GM18861 (cell line): ENCODE results near the gene RUNX1.

ENCODE experiments used
- ATAC-seq: cut with Tn5 transposase; IDR thresholded peaks from one replicate; pipeline ENCODE4 v1.9.1; 2021; ENCODE audit not compliant: unreplicated experiment

RUNX1 gene

DNA sequence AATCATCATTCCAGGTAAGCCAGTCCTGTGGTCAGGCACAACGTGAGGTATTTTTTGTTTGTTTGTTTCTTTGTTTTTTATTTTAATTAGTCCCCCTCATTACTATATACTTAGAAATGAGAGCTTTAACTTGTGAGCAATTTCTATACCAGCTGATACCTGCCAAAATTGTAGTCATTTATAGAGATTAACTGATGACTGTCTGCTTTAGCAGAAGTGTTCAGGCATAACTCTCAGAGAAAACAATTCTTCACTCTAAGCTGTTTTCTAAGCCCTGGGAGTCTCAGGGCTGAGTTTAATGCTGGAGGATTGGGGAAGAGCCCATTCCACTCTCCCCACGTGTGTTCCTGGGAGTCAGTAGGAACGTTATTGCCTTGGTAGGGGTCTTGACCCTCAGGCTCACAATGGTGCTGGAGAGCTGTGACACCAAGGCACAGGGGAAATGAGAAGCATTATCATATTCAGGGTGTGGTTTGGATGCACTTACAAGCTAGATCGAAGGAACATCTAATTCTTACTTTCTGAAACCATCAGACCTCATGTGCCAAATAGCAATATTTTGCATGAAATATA, 212.1 kb downstream of the RUNX1 start:
- no peak for ATAC-seq

DNA sequence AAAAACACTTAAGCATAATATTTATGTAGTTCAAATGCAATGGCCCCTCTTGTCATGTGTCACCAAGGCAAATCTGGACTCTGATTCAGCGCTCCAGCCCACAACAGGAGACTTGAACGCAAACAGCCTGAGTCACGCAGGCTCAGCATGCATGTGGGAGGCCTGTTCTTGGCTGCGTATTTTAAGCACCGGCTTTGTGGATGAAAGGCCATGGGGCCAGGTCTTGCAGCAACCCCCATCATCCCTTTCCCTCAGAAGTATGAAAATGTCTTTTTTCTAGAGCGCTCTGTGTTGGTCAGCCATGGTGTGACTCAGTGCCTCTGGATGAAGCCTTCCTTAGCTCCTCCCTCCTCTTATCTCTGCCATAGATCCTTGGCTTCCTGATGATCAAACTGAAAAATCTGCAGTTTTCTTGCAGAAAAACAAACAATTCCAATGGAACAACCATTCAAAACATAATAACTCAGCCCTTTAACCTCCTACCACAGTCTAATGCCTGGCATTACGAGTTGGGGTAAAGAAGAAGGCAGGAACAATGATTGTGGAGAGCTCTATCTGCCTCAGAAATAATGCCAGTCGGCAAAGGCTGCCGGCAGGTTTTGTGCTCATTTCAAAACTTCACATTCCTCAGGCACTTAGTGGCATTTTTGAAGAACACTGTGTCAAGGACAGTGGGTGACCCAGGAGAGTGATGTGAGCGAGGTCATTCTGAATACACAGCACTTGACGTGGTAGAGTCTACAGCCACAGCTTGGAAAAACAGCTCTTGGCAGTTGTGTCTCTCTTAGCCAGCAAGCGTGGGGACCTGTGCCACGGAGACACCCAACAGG, 212.8 kb downstream of the RUNX1 start:
- ATAC-seq, result no peak

DNA sequence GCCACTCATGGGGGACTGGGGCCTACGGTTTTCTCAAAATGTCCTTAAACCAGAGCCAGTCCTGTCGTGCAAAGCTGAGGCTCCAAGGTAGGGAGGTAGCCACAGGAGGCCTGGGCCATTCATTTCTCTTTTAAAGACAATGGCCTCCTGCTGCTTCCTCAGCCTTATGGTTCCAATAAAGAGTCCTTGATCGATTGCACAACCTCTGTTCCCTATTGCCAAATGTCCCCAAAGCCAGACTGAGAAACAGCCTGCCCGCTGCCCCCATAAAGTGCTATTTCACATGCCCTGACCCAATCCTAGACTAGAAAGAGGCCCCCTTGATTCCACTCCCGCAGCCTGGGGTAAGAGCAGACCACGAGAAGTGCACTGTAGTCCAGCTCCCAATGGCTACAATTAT, 213.6 kb downstream of the RUNX1 start:
- ATAC-seq, result no peak

DNA sequence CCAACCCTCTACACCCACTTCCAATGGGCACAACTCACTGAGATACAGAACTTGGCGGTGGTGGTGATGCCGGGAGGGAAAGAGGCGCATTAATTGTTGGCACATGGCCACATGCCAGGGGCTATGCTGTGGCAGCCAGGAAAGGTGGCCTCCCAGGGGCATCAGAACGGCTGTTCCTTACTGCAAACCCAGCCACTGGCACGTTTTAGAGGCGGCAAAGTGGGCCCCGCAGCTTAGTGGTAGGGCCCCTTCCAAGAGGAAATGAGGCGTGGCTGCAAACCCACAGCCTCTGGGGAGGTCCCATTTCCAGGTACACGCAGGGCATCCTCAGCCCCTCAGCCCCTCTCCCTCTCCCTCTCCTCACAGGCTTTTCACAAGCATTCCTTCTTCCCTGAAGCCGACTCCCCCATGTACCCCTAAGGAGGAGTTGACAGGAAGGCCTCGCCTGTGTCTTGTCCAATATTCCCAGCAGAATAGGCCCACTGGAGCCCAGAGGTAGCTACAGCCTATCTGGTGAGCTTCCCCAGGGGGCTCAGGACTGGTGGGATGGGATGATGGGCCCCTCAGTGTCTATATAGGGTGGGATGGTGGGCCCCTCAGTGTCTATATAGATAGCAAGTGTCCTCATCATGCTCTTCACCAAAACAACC, 214.1 kb downstream of the RUNX1 start:
- ATAC-seq, result no peak

DNA sequence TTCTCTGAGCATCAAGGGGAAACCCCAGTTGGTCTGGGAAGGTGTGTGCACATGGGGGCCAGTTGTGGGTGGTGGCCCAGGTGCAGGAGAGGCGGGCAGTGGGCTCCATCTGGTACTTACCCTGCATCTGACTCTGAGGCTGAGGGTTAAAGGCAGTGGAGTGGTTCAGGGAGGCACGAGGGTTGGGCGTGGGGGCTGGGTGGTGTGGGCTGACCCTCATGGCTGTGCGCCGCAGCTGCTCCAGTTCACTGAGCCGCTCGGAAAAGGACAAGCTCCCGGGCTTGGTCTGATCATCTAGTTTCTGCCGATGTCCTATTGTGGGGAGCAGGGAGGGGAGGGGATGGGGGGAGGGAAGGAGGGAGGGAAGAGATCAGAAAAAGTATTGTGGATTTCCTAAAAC, 214.8 kb downstream of the RUNX1 start:
- ATAC-seq, result no peak

DNA sequence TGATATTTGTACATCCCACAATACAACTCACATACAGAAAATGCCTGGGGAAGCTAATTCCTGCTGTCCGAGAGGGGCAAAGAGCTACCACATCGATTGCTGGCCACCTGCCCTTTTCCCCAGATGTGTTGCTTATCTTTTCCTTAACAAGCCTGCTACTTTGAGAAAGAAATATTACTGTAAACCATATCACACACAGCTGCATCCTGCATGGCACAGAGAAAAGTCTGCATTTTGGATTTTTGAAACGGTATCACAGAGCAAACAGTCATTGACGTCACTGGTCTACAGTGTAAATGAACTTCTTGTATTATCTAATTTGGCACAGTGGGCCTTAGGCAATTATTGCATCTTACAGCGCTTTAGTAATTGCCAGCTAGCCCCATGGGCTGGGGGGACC, 215.6 kb downstream of the RUNX1 start:
- no peak for ATAC-seq

DNA sequence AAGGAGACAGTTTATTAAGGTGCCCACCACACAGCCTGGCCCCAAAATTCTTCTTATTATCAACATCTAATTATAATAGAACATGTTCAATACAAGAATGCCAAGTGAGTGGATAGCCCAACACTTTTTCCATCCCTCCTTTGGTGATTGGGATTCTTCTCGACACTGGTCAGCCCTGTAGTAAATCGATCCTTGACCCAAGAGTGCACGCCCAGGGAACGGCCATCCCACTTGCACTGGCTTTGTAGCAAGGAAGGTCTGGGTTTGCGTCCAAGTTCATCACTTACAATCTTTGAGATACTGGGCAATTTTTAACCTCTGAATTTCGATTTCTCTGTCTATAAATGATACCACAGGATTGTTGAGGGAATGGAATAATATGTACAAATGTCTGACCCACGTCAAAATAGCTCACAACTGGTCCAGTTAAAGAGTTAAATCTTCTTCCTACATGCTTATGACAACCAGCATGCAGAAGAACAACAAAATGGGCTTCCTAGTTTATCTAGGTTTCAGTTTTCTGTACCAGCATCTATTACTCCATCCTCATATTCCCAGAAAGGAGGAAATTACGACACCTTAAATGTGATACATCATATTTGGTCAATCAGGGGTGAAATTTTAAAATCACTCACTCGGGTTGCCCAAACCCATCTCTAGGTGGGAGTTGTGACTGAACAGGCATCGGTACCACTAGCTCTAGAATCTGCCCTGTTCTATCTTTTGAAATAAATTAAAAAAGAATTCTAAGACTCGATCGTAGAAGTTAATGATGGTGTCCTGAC, 218.5 kb downstream of the RUNX1 start:
- ATAC-seq, result no peak

DNA sequence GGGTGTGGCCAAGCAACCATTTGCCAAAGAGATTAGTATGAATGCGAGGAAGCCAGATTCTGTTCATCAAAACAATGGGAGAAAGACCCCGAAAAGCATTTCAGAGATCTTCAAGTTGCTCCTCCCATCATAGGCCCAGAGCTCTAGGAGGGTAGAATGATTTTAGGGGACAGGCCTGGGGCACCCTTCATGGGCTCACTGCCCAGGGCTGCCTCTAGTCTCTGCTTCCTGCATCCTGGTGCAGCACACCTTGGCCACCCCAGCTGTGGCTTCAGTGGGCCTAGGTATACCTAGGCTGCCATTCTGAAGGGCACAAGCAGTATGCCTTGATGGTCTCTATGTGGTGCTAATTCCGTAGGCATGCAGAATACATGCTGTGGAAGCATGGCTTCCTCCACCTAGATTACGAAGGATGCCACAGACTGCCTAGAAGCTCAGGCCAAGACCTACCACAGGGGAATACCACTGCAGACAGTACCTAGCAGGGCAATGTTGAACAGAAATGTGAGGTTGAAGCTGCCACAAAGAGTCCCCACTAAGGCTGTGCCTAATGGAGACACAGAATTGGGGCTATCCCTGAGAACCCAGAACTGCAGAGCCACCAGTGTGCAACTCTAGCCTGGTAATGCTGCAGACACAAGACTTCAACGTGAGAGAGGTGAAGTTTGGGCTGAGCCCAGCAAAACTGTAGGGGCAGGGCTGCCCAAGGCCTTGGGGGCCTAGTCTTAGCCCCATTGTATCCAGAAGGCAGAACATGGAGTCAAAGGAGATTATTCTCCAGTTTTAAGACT, 221.5 kb downstream of the RUNX1 start:
- ATAC-seq, result no peak

DNA sequence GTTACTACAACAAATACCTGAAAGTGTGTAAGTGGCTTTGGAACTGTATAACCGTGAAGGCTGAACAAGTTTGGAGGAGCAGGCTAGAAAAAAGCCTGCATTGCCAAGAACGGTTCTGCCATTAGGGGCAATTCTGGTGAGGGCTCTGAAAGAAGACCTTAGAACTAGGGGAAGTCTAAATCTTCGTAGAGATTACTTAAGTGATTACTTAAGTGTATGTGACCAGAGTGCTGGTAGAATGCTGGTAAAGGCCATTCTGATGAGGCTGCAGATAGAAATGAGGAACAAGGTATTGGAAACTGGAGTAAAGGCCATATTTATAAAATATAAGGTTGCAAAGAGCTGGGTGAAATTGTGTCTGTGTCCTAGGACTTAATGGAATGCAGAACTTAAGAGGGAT, 222.3 kb downstream of the RUNX1 start:
- ATAC-seq, result no peak

DNA sequence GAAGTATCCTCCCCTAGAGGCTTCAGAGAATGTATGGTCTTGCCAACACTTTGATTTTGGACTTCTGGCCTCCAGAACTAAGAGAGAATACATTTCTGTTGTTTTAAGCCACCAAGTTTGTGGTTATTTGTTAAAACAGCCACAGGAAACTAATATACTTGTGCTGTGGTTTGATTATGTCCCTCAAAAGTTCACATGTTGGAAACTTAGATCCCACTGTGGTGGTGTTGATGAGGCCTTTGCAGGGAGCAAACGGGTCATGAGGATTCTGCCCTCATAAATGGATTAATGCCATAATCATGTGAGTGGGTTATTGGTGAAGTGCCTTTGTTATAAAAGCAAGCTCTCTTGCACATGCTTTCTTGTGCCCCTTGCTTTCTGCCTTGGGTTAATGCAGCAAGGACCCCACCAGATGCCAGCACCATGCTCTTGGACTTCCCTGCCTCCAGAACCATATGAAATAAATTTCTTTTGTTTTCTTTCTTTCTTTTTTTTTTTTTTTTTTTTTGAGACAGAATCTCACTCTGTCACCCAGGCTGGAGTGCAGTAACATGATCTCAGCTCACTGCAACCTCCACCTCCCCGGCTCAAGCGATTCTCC, 223.1 kb downstream of the RUNX1 start:
- no peak for ATAC-seq

DNA sequence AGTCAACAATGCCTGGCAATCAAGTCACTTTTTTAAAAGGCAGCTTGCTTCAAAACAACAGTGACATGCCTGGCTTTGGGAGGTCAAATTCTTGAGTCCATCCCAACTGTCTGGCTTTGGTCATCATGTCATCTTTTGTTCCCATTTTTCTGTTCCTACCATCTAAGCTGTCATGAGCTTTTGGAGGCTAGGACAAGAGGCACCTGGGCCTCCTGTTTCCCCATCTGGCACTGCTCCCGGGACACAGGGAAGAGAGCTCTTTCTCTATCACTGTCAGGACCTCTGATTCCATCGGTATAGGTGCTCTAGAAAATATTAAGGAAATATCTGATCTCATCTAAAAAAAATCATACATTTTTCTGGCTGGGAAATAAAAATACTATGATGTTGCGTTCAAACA, 224.0 kb downstream of the RUNX1 start:
- no peak for ATAC-seq

DNA sequence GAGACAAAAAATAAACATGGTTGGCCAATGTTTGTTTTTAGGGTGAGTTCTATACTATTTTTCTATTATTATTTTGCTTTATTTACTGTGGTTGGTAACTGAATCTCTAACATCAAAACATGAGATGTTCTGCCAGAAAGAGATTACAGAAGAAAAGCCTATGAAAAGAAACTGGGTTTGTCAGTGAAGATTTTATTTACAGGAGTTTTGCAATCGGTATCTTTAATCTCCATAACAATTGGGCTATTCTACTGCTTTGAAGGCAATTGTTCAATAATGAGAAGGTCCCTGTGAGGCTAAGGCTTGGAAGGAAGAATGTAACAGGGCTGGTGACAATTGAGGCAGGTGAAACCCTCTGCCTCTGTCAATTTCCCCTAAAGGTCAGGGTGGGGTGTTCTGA, 224.8 kb downstream of the RUNX1 start:
- no peak for ATAC-seq

DNA sequence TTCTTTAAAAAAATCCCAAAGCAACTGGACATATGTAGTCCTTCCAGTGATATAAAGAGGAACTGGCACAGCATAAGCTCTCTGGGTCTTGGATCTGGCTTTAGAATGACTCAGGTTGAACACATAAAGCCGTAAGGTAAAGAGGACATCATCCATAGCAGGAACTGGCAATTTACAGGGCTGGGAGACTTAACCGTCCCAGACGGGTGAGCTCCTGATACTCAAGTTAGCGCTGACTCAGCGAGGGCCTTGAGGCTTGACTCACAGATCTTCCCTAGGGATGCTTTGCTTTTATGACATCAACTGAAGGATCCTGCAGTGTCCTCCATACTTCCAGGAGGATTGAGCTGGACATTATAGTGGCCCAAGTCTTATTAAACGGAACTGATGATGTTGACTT, 226.2 kb downstream of the RUNX1 start:
- ATAC-seq, result no peak

DNA sequence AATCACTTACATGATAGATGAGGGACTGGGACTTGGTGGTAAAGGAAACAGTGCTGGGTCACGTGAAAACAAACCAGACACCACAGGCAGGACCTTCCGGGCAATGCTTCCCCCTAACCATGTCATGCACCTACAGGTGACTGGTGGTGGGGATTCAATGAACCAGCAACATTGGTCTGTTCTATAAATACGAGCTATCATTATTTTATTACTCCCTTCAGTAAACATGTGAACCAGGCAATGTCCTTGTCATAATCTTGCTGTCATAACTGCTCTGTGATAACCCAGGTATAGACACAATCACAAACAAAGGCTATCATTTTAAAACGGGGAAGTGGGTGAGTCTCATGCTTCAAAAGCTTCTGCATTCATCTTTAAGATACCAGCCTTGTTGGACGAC, 226.9 kb downstream of the RUNX1 start:
- ATAC-seq, result no peak

DNA sequence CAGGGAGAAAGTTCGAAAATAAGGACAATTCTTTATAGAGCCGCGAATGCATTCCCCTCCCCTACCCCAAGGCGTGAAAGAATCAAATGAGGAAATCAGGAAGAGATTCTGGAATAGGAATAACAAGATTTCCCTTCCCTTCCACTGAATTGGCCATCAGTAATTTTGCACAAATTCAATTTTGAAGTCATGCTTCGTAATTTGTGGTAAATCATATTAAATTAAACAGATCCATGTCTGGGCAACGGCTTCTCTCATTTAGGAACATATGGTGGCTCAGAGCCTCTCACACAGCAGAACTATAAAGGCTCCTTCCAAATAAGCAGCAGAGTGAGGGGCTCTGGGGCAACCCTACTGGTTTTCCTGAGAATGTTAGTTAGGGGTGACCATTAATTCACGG, 227.4 kb downstream of the RUNX1 start:
- no peak for ATAC-seq

DNA sequence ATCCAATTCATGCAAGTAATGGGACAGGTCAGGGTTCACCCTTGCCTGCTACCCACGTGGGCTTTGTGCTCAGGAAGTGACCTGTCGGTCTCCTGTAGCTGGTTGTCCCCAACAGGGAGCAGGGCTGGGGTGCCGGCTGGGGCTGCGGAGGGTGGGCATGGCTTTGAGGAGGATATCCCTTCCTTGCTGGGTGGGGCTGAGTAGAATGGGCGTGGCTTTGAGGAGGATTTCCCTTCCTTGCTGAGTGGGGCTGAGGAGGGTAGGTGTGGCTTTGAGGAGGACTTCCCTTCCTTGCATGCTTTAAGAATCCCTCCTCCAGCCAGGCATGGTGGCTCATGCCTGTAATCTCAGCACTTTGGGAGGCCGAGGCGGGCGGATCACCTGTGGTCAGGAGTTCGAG, 229.1 kb downstream of the RUNX1 start:
- ATAC-seq, result no peak

DNA sequence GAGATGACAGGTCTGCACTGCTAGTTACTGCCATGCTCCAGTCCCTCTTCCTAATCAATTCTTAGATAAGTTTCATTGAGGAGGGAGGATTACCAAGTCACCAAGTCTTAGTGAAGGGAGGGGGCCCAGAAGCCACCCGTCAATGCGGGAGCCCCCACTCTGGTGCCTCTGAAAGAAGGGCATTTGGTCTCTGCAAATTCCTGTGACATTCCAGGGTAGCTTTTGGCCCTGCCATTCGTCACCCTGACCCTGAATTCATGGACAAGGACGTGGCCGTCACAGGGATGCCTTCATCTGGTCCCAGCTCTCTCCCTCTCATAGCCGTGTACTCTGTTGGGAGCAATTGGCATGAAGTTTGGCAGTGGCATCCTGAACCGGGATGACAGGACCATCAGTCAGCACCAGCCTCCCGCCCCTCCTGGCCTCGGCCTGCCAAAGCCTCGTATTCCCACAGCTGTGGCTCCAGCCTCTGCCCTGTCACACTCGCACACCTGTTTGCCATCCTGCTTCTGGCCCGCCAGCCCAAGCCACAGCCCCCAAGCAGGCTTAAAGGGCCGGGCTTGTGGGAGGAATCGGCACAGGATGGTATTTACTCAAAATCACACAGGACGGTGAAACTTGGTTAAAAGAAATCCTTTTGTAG, 229.6 kb downstream of the RUNX1 start:
- no peak for ATAC-seq

DNA sequence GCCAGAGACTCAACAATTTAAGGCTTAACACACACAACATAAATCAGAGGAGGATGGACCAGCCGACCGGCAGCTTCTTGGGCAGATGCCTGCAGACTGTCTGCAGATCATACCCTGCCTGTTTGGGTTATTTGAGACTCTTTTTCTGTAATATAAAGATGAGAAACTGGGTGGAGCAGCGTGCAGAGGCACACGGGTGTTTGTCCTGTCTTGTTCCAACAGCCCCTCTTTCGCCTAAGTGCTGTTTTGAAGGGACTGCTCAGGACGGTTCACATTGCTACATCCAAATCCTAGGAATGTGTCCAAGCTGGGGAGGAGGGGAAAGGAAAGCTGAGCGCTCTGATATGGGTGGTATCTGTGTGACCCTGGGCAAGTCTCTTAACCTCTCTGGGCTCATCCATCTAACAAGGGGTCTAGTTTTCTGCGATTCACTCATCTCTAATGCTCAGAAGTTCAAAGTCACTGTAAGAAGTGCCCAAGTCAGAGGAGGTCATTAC, 230.4 kb downstream of the RUNX1 start:
- no peak for ATAC-seq

DNA sequence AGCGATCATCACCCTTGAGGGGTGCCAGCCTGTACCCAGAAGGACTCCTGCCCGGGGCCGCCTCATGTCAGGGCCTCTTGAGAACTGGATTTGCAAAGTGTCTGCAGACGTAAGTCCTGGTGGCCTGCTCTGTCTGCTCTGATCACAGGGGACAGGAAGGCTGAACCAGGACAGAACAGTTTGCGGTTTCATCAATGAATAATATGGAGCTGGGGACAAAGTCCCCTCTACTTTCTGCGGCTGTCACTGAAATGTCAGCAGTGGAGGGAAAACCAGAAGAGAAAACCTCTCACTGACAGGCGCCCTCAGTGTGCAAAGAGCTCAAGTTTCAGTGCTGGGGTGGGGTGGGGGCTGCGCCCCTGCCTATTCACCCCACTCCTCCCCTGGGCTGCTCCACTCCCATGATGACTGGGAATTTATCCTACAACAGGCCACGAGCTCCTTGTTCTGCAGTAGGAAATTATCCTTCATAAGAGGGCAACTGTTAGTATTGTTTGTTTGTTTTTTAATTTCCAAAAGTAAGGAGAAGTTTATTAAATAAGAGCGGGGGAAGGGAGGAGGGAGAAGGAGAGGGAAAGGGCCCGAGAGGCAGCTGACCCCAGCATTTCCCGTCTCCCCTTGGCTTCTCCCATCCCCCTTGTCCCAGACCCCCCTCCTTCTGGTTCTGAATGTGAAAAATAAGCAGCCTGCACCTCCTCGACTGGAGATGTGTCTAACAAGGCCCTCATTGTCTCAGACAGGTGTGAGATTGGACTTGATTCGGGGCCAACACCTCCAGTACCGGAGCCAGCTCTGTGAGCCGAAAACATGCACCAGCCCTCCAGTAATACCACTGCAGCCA, 231.1 kb downstream of the RUNX1 start:
- ATAC-seq, result no peak
